PC-9 (cell line): ENCODE results near the gene MCCD1. TPM values are rescaled to one million over a fixed set of nuclear protein-coding genes. Genes with fewer than 3 reads are reported as not detected.
A peak's percentile ranks its signal among the peaks of the same experiment; 100 is the strongest.

Experiments
- BruUV-seq: library from RNA; stranded (reverse); fragments of 400-500 nt; replicated peaks from 2 replicates; lab custom pipeline; 2021; lab: Mats Ljungman, UMichigan
- CTCF ChIA-PET: fragments of 300-600 bp; sonication (Branson Sonifier 250); formaldehyde crosslinking; loops from one replicate; lab custom pipeline; 2022; ENCODE audit warnings: antibody characterized with exemption; lab: Charles Lee
- POLR2A ChIA-PET: fragments of 300-600 bp; sonication (Branson Sonifier 250); formaldehyde crosslinking; loops from one replicate; lab custom pipeline; 2022; ENCODE audit warnings: antibody characterized with exemption; ENCODE audit not compliant: unreplicated experiment; lab: Charles Lee
- DNase-seq, 2 experiments: peaks; one replicate each; pipeline versions ENCODE4 v3.0.0 to v3.0.0-alpha.2; 2015 to 2022; ENCODE audit warnings: mixed read lengths in 1 of 2
- H2AFZ ChIP-seq: fragments of 200-600 bp; sonication (generic); 2 replicates; pipeline ENCODE4 v1.8.1; 2017; ENCODE audit warnings: antibody characterized with exemption
- H3F3A ChIP-seq: fragments of 200-600 bp; sonication (generic); 2 replicates; pipeline ENCODE4 v1.8.1; 2017; ENCODE audit warnings: antibody characterized with exemption, mild to moderate bottlenecking, low read depth; ENCODE audit not compliant: insufficient read depth
- H3K27ac ChIP-seq: fragments of 200-600 bp; sonication (generic); 2 replicates; pipeline ENCODE4 v1.6.1; 2016; ENCODE audit warnings: mixed run types
- H3K27me3 ChIP-seq: fragments of 200-600 bp; sonication (generic); 2 replicates; pipeline ENCODE4 v1.6.1; 2016; ENCODE audit warnings: low read depth, mixed run types; ENCODE audit not compliant: insufficient read depth
- H3K36me3 ChIP-seq: fragments of 200-600 bp; sonication (generic); 2 replicates; pipeline ENCODE4 v1.6.1; 2016; ENCODE audit warnings: low read depth, mixed run types
- H3K4me1 ChIP-seq: fragments of 200-600 bp; sonication (generic); replicated peaks from 2 replicates; pipeline ENCODE4 v1.6.1; 2016; ENCODE audit warnings: mixed run types; ENCODE audit not compliant: insufficient read depth
- H3K4me2 ChIP-seq: fragments of 200-600 bp; sonication (generic); 2 replicates; pipeline ENCODE4 v1.6.1; 2017; ENCODE audit warnings: mixed run types
- H3K4me3 ChIP-seq: fragments of 200-600 bp; sonication (generic); 2 replicates; pipeline ENCODE4 v1.6.1; 2016; ENCODE audit warnings: mixed run types
- H3K79me2 ChIP-seq: fragments of 200-600 bp; sonication (generic); 2 replicates; pipeline ENCODE4 v1.6.1; 2017; ENCODE audit warnings: low read depth, mixed run types
- H3K9me2 ChIP-seq: fragments of 200-600 bp; sonication (generic); 2 replicates; pipeline ENCODE4 v1.8.1; 2017; ENCODE audit warnings: mild to moderate bottlenecking; ENCODE audit not compliant: insufficient read depth
- H3K9me3 ChIP-seq: fragments of 200-600 bp; sonication (generic); 2 replicates; pipeline ENCODE4 v1.8.1; 2016; ENCODE audit warnings: low read depth; ENCODE audit not compliant: insufficient read depth
- H4K20me1 ChIP-seq: fragments of 200-600 bp; sonication (generic); 2 replicates; pipeline ENCODE4 v1.8.1; 2017; ENCODE audit not compliant: insufficient read depth
- CTCF ChIP-seq: fragments of 200-600 bp; sonication (generic); conservative IDR thresholded peaks from 2 replicates; pipeline ENCODE4 v1.6.1; 2017; ENCODE audit warnings: mixed run types, antibody characterized with exemption, mild to moderate bottlenecking, moderate library complexity
- EZH2 ChIP-seq: fragments of 200-600 bp; sonication (generic); IDR thresholded peaks from 2 replicates; pipeline ENCODE4 v1.8.0; 2017; ENCODE audit warnings: antibody characterized with exemption, low read depth
- intact Hi-C: fragments of 100-400 bp; cut with micrococcal nuclease; formaldehyde crosslinking; loops from one replicate; pipeline ENCODE4 v1.10.0; 2022; ENCODE audit not compliant: unreplicated experiment
- total RNA-seq: library from RNA; stranded (reverse); gene quantifications from 2 replicates; pipeline ENCODE4 v1.2.3, GENCODE V29; 2021

The MCCD1 gene
- total RNA-seq, 1 experiment from 2014 or later: not detected

- CTCF ChIA-PET: no interaction called here
- peaks cover 68% of the 10 kb centered on the region for H3K36me3 ChIP-seq
- H2AFZ ChIP-seq: no peak overlapping the region
- H3K79me2 ChIP-seq: peaks cover 47% of the 10 kb centered on the region
- H3K4me3 ChIP-seq: no peak overlapping the region
- H3F3A ChIP-seq: peaks cover 72% of the 10 kb centered on the region
- H3K27ac ChIP-seq: no peak overlapping the region
- DNase-seq: no peak
- H3K9me3 ChIP-seq: no peaks in the 10 kb centered on the region
- intact Hi-C loops: no loop called here
- H3K27me3 ChIP-seq: no peaks in the 10 kb centered on the region
- H3K4me2 ChIP-seq: no peak overlapping the region
- H3K9me2 ChIP-seq: no peaks in the 10 kb centered on the region
- peaks cover 10% of the 10 kb centered on the region for H3K4me1 ChIP-seq
- no TSS peak for BruUV-seq
- POLR2A ChIA-PET: no interaction called here
- TF ChIP-seq CTCF: no peak
- no peak for TF ChIP-seq EZH2
- H4K20me1 ChIP-seq: peaks cover 94% of the 10 kb centered on the region
Measured at GRCh38 chr6:31534521-31535040, 5.8 kb downstream of the MCCD1 start.

GRCh38 chr6:31535538-31536324, 7.0 kb downstream of the MCCD1 start:
- TF ChIP-seq EZH2 (no peak), CTCF (no peak)
- H3K4me3 ChIP-seq: no peak overlapping the region
- ChIA-PET CTCF (no interaction called here), POLR2A (no interaction called here)
- peaks cover 95% of the 10 kb centered on the region for H4K20me1 ChIP-seq
- H2AFZ ChIP-seq: no peak overlapping the region
- no peaks in the 10 kb centered on the region for H3K27me3 ChIP-seq
- no peaks in the 10 kb centered on the region for H3K9me3 ChIP-seq
- peaks cover 58% of the 10 kb centered on the region for H3K79me2 ChIP-seq
- intact Hi-C loops: no loop called here
- H3K4me2 ChIP-seq: no peak overlapping the region
- peaks cover 21% of the 10 kb centered on the region for H3K4me1 ChIP-seq
- H3K9me2 ChIP-seq: no peaks in the 10 kb centered on the region
- no TSS peak for BruUV-seq
- H3K36me3 ChIP-seq: peaks cover 77% of the 10 kb centered on the region
- H3K27ac ChIP-seq: no peak overlapping the region
- peaks cover 69% of the 10 kb centered on the region for H3F3A ChIP-seq
- no peak for DNase-seq

- DNase-seq: no peak
- no peaks in the 10 kb centered on the region for H3K9me2 ChIP-seq
- peaks cover 51% of the 10 kb centered on the region for H3K36me3 ChIP-seq
- peak overlapping the region; percentile 75; the same call in 1 of the 2 replicates for H3K4me3 ChIP-seq
- H3K4me2 ChIP-seq: peak overlapping the region; percentile 76
- no peak overlapping the region for H2AFZ ChIP-seq
- no peaks in the 10 kb centered on the region for H3K9me3 ChIP-seq
- H3K27ac ChIP-seq: no peak overlapping the region
- POLR2A ChIA-PET: no interaction called here
- peaks cover 70% of the 10 kb centered on the region for H4K20me1 ChIP-seq
- H3K27me3 ChIP-seq: no peaks in the 10 kb centered on the region
- CTCF ChIA-PET: no interaction called here
- peaks cover 76% of the 10 kb centered on the region for H3K79me2 ChIP-seq
- BruUV-seq: no TSS peak
- H3K4me1 ChIP-seq: peaks cover 29% of the 10 kb centered on the region
- peaks cover 61% of the 10 kb centered on the region; the same call in 1 of the 2 replicates for H3F3A ChIP-seq
- no peak for TF ChIP-seq EZH2
- no peak for TF ChIP-seq CTCF
- intact Hi-C loops: no loop called here
Measured at GRCh38 chr6:31538805-31539400, 10.1 kb downstream of the MCCD1 start.
